SK-N-SH (cell line): ENCODE measurements around the gene ADRA2A. TPM values are rescaled to one million over a fixed set of nuclear protein-coding genes. Genes with fewer than 3 reads are reported as not detected.

ENCODE experiments used
- CTCF ChIA-PET: fragments of 300-600, 350-600 bp; formaldehyde crosslinking; extraction: SDS; loops from one replicate; lab custom pipeline; 2021; lab: Yijun Ruan, JAX
- POLR2A ChIA-PET: fragments of 350-600 bp; sonication (Branson Sonifier 250); formaldehyde crosslinking; extraction: SDS; loops from one replicate; lab custom pipeline; 2020; ENCODE audit warnings: antibody characterized with exemption, inconsistent platforms; lab: Yijun Ruan, JAX
- DNase-seq: peaks from one replicate; pipeline ENCODE4 v3.0.0; 2012
- H2AFZ ChIP-seq: fragments of 200-600 bp; sonication (generic); 2 replicates; pipeline ENCODE4 v1.8.1; 2016; ENCODE audit warnings: antibody characterized with exemption, mild to moderate bottlenecking, low read depth
- H3F3A ChIP-seq: fragments of 200-600 bp; sonication (generic); replicated peaks from 2 replicates; pipeline ENCODE3; 2016; ENCODE audit warnings: antibody characterized with exemption, mild to moderate bottlenecking; ENCODE audit not compliant: insufficient read depth
- H3K27ac ChIP-seq, 2 experiments: fragments of 200-500 bp in 1 of 2; fragments of 200-600 bp in 1 of 2; sonication (Bioruptor generic) in 1 of 2; sonication (generic), shearing (Covaris generic) in 1 of 2; 2 replicates each; pipeline versions ENCODE4 v1.5.1 to v1.6.1; 2014 to 2016; ENCODE audit warnings: low read depth in 2 of 2, inconsistent platforms in 1 of 2, low read length in 1 of 2, mild to moderate bottlenecking in 1 of 2, mixed read lengths in 1 of 2
- H3K27me3 ChIP-seq: fragments of 200-600 bp; sonication (generic), shearing (Covaris generic); 2 replicates; pipeline ENCODE4 v1.6.1; 2016; ENCODE audit warnings: mixed run types; ENCODE audit not compliant: insufficient read depth
- H3K36me3 ChIP-seq, 2 experiments: fragments of 200-500 bp in 1 of 2; fragments of 200-600 bp in 1 of 2; sonication (Bioruptor generic) in 1 of 2; sonication (generic) in 1 of 2; replicated peaks in 1 of 2; 2 replicates each; pipeline versions ENCODE3 to v1.5.1; 2014 to 2016; ENCODE audit warnings: low read length in 1 of 2, mild to moderate bottlenecking in 1 of 2; ENCODE audit not compliant: insufficient read depth in 2 of 2, control insufficient read depth in 1 of 2
- H3K4me1 ChIP-seq, 2 experiments: fragments of 200-500 bp in 1 of 2; fragments of 200-600 bp in 1 of 2; sonication (Bioruptor generic) in 1 of 2; sonication (generic), shearing (Covaris generic) in 1 of 2; 2 replicates each; pipeline versions ENCODE4 v1.5.1 to v1.6.1; 2014 to 2016; ENCODE audit warnings: low read depth in 1 of 2, low read length in 1 of 2, mixed run types in 1 of 2; ENCODE audit not compliant: insufficient read depth in 2 of 2, control insufficient read depth in 1 of 2
- H3K4me2 ChIP-seq: fragments of 200-600 bp; sonication (generic), shearing (Covaris generic); 2 replicates; pipeline ENCODE4 v1.6.1; 2017; ENCODE audit warnings: mixed run types
- H3K4me3 ChIP-seq, 2 experiments: fragments of 200-500 bp in 1 of 2; fragments of 200-600 bp in 1 of 2; sonication (Bioruptor generic) in 1 of 2; sonication (generic), shearing (Covaris generic) in 1 of 2; 2 replicates each; pipeline versions ENCODE4 v1.5.1 to v1.8.1; 2014 to 2016; ENCODE audit warnings: low read depth in 2 of 2, inconsistent platforms in 1 of 2, low read length in 1 of 2, mild to moderate bottlenecking in 1 of 2, mixed read lengths in 1 of 2, moderate library complexity in 1 of 2
- H3K79me2 ChIP-seq: fragments of 200-600 bp; sonication (generic); 2 replicates; pipeline ENCODE4 v1.8.1; 2017; ENCODE audit warnings: mild to moderate bottlenecking; ENCODE audit not compliant: insufficient read depth
- H3K9ac ChIP-seq: fragments of 200-600 bp; sonication (generic); 2 replicates; pipeline ENCODE4 v1.6.1; 2017; ENCODE audit warnings: mixed run types
- H3K9me2 ChIP-seq: fragments of 200-600 bp; sonication (generic); 2 replicates; pipeline ENCODE4 v1.6.1; 2017; ENCODE audit warnings: mixed run types
- H3K9me3 ChIP-seq: fragments of 200-600 bp; sonication (generic); 2 replicates; pipeline ENCODE4 v1.6.1; 2017; ENCODE audit warnings: mixed run types, mild to moderate bottlenecking, moderate library complexity
- H4K20me1 ChIP-seq: fragments of 200-600 bp; sonication (generic); 2 replicates; pipeline ENCODE4 v1.6.1; 2017; ENCODE audit warnings: mild to moderate bottlenecking, mixed run types; ENCODE audit not compliant: insufficient read depth
- CHD2 ChIP-seq: fragments of 150-350 bp; IDR thresholded peaks from 2 replicates; pipeline ENCODE4 v1.6.1; 2018; ENCODE audit warnings: low read length; ENCODE audit not compliant: partially characterized antibody
- EP300 ChIP-seq, 2 experiments: IDR thresholded peaks; 2 replicates each; pipeline versions ENCODE4 v1.4.0 to v1.6.1; 2012; ENCODE audit warnings: borderline replicate concordance in 1 of 2, low read depth in 1 of 2, low read length in 1 of 2
- FOXM1 ChIP-seq: IDR thresholded peaks from 2 replicates; pipeline ENCODE4 v1.4.0; 2012; ENCODE audit warnings: low read depth, mild to moderate bottlenecking
- GABPA ChIP-seq: IDR thresholded peaks from 2 replicates; pipeline ENCODE4 v1.4.0; 2012; ENCODE audit warnings: low read depth, mild to moderate bottlenecking
- GATA2 ChIP-seq: sonication (generic); formaldehyde crosslinking; IDR thresholded peaks from 2 replicates; pipeline ENCODE4 v1.5.0; 2020; ENCODE audit warnings: mild to moderate bottlenecking, missing genetic modification reagents
- JUND ChIP-seq: IDR thresholded peaks from 2 replicates; pipeline ENCODE4 v1.4.0; 2012
- MEF2A ChIP-seq: IDR thresholded peaks from 2 replicates; pipeline ENCODE4 v1.4.0; 2012; ENCODE audit warnings: low read depth, borderline replicate concordance
- MXI1 ChIP-seq: IDR thresholded peaks from 2 replicates; pipeline ENCODE4 v1.6.1; 2012; ENCODE audit warnings: mild to moderate bottlenecking, low read depth, low read length, improper control_type of control experiment
- RAD21 ChIP-seq: IDR thresholded peaks from 2 replicates; pipeline ENCODE4 v1.6.1; 2012; ENCODE audit warnings: mild to moderate bottlenecking, low read length
- SMC3 ChIP-seq: IDR thresholded peaks from 2 replicates; pipeline ENCODE4 v1.6.1; 2012; ENCODE audit warnings: low read depth, low read length, improper control_type of control experiment
- TAF1 ChIP-seq: IDR thresholded peaks from 2 replicates; pipeline ENCODE4 v1.6.1; 2012; ENCODE audit warnings: low read depth, mild to moderate bottlenecking, low read length, moderate library complexity, borderline replicate concordance
- TCF12 ChIP-seq: IDR thresholded peaks from 2 replicates; pipeline ENCODE4 v1.4.0; 2012
- YY1 ChIP-seq: IDR thresholded peaks from 2 replicates; pipeline ENCODE4 v1.4.0; 2012; ENCODE audit warnings: low read depth, mild to moderate bottlenecking
- WGBS: methylation state at CpG from one replicate; pipeline ENCODE4 v1.1.6; 2017; ENCODE audit warnings: low lambda C conversion rate; 5-methylcytosine and 5-hydroxymethylcytosine counted together
- polyA plus RNA-seq, 3 experiments: library from polyadenylated mRNA; depleted of rRNA; stranded (reverse); fragments of >200 nt; gene quantifications; 2 replicates each; pipeline ENCODE4 v1.2.3, GENCODE V29; 2012
- TF ChIP-seq, protein P1 (sequence below): IDR thresholded peaks from 2 replicates; pipeline ENCODE4; 2012
- TF ChIP-seq, protein P2 (sequence below): fragments of 150-350 bp; IDR thresholded peaks from 2 replicates; pipeline ENCODE4 v1.6.1; 2017; ENCODE audit warnings: antibody characterized with exemption, low read length, low read depth, borderline replicate concordance
- TF ChIP-seq, protein P3 (sequence below): IDR thresholded peaks from 2 replicates; pipeline ENCODE4 v1.4.0; 2012; ENCODE audit warnings: low read depth, borderline replicate concordance
- TF ChIP-seq, protein P4 (sequence below): IDR thresholded peaks from 2 replicates; pipeline ENCODE4 v1.6.1; 2012; ENCODE audit warnings: mild to moderate bottlenecking, low read depth, low read length, moderate library complexity

ADRA2A gene
- polyA plus RNA-seq, 1 of the 3 experiments (the other 2 are of a cell fraction), result 0.02 TPM

DNA sequence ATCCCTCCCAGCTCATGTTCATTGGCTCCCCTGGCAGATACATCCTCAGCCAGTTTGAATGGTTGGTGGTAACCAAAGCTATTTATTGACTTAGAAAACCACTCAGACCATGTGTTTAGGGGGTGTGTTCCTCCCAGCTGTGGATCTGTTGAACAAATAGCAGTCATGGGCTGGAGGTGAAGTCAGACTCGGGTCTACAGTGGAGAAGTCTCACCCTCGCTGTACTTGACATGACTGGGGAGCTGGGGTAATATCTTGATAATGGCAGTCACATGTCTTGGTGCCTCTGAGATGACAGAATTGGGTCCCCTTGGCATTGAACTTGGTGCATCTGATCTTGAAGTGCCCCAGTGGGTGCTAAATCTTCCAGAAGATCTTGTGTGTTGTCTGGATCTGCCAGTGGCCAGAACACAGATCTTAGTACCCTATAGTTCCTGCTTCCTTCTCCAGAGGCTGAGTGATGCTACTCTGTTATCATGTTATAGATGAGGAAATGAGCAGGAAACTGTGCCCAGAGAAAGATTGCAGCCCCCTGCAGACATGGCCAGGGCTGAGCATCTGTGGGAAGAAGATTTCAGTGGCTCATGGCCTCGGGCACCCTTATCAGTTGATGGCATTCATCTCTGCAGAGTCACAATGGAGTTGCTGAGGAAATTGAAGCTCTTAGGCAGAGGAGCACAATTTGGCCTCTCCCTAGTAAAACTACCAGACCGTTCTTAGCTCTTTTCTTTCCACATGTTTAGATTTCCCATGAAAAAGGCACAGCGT is 50.4 kb downstream of the ADRA2A start:
- no peaks in the 10 kb centered on the region for H3K36me3 ChIP-seq
- 5% methylated on average over 5 of the region's 5 CpGs for WGBS
- no peaks in the 10 kb centered on the region for H3K27me3 ChIP-seq
- CTCF ChIA-PET, result interaction anchor here (1.0 to 1.5 kb wide), 3 partner anchors 11 to 50 kb away, joined by 3 to 5 read pairs (median 3); partner anchors contain the start of gene ADRA2A
- H3K4me3 ChIP-seq, result no peak overlapping the region
- H3K79me2 ChIP-seq, result no peaks in the 10 kb centered on the region
- H3K4me1 ChIP-seq, result peaks cover 0 to 12% of the 10 kb centered on the region in 2 experiments; a peak in 1 of 4 replicates
- H4K20me1 ChIP-seq, result no peaks in the 10 kb centered on the region
- peak; percentile 46 for DNase-seq
- H3K4me2 ChIP-seq, result no peak overlapping the region
- TF ChIP-seq FOXM1 (no peak), MXI1 (no peak), GABPA (no peak), MEF2A (no peak), SMC3 (no peak), EP300 (IDR thresholded peaks at IDR 0.05; ENCODE audit: borderline replicate concordance in 1 of 2, low read depth in 1 of 2, low read length in 1 of 2) (peak in 1 of 2 experiments; percentile 36; a peak in 1 of 4 replicates), TAF1 (no peak), JUND (no peak), TCF12 (no peak), GATA2 (peak; percentile 47; the same call in 1 of the 2 replicates), YY1 (no peak)
- TF ChIP-seq, protein P1, sequence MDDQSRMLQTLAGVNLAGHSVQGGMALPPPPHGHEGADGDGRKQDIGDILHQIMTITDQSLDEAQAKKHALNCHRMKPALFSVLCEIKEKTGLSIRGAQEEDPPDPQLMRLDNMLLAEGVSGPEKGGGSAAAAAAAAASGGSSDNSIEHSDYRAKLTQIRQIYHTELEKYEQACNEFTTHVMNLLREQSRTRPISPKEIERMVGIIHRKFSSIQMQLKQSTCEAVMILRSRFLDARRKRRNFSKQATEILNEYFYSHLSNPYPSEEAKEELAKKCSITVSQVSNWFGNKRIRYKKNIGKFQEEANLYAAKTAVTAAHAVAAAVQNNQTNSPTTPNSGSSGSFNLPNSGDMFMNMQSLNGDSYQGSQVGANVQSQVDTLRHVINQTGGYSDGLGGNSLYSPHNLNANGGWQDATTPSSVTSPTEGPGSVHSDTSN, result no peak
- TF ChIP-seq, protein P2, sequence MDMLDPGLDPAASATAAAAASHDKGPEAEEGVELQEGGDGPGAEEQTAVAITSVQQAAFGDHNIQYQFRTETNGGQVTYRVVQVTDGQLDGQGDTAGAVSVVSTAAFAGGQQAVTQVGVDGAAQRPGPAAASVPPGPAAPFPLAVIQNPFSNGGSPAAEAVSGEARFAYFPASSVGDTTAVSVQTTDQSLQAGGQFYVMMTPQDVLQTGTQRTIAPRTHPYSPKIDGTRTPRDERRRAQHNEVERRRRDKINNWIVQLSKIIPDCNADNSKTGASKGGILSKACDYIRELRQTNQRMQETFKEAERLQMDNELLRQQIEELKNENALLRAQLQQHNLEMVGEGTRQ, result no peak
- TF ChIP-seq, all 33 proteins: peak for 2
- Histone ChIP-seq H3K9me3 (no peaks in the 10 kb centered on the region), H3F3A (no peaks in the 10 kb centered on the region), H3K27ac (no peak overlapping the region; a peak in 1 of 4 replicates), H3K9ac (no peak overlapping the region), H3K9me2 (no peaks in the 10 kb centered on the region), H2AFZ (no peak overlapping the region)
- POLR2A ChIA-PET, result interaction anchor here (0.7 kb wide), 1 partner anchor 13 kb away, joined by 3 read pairs; no protein-coding TSS in a partner anchor

DNA sequence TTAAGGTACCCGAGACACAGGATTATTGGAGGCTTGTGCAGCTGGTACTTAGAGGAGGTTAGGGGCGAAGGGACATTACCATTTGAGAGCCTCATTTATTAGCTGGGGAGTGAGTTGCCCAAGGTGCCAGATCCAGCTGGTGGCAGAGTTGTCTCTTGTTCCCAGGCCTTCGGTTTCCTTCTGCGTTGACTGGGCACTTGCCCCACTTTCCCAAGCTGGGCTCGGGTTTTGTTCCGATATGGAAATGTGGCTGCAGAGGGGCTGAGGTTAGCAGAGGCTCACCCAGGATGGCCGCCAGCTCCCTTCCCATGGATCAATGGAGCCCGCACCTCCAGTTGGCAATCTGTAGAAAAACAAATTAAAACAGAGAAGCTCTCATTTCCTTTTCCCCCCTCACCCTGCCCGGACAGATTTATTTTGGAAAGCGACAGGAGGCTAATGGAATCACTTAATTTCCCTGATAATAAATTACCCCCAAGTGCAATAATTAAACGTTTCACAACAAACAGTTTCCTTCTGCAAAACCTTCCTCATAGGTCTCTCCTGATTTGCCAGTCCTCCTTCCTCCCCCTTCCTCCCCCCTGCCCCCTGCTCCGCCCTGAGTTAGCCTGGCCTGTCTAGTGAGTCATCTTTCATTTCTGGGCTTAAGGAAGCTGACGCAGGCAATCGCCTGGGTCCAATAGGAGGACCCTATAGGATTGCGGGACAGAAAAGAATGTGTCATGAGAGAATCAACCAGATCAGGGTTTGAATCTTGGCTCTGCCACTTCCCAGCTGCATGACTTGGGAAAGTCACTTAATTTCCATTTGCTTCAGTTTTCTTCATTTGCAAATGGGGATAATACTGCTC is 51.7 kb downstream of the ADRA2A start:
- H3K36me3 ChIP-seq, result no peaks in the 10 kb centered on the region
- no peaks in the 10 kb centered on the region for H3K27me3 ChIP-seq
- H3K9me2 ChIP-seq, result no peaks in the 10 kb centered on the region
- no peak overlapping the region for H3K4me3 ChIP-seq
- no peak for DNase-seq
- 46% methylated on average over 14 of the region's 15 CpGs for WGBS
- CTCF ChIA-PET, result interaction anchor here (0.7 to 1.2 kb wide), 5 partner anchors 25 to 470 kb away, joined by 3 read pairs; partner anchors contain the start of gene ADRA2A
- H3K4me1 ChIP-seq, result peaks cover 0 to 12% of the 10 kb centered on the region in 2 experiments; a peak in 1 of 4 replicates
- no peak overlapping the region for H3K27ac ChIP-seq
- no peak overlapping the region for H2AFZ ChIP-seq
- no peak overlapping the region for H3K9ac ChIP-seq
- no peak for TF ChIP-seq CHD2
- no peak for TF ChIP-seq GABPA
- TF ChIP-seq RAD21, result no peak
- TF ChIP-seq, protein P3, sequence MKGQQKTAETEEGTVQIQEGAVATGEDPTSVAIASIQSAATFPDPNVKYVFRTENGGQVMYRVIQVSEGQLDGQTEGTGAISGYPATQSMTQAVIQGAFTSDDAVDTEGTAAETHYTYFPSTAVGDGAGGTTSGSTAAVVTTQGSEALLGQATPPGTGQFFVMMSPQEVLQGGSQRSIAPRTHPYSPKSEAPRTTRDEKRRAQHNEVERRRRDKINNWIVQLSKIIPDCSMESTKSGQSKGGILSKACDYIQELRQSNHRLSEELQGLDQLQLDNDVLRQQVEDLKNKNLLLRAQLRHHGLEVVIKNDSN, result no peak
- TF ChIP-seq, protein P4, sequence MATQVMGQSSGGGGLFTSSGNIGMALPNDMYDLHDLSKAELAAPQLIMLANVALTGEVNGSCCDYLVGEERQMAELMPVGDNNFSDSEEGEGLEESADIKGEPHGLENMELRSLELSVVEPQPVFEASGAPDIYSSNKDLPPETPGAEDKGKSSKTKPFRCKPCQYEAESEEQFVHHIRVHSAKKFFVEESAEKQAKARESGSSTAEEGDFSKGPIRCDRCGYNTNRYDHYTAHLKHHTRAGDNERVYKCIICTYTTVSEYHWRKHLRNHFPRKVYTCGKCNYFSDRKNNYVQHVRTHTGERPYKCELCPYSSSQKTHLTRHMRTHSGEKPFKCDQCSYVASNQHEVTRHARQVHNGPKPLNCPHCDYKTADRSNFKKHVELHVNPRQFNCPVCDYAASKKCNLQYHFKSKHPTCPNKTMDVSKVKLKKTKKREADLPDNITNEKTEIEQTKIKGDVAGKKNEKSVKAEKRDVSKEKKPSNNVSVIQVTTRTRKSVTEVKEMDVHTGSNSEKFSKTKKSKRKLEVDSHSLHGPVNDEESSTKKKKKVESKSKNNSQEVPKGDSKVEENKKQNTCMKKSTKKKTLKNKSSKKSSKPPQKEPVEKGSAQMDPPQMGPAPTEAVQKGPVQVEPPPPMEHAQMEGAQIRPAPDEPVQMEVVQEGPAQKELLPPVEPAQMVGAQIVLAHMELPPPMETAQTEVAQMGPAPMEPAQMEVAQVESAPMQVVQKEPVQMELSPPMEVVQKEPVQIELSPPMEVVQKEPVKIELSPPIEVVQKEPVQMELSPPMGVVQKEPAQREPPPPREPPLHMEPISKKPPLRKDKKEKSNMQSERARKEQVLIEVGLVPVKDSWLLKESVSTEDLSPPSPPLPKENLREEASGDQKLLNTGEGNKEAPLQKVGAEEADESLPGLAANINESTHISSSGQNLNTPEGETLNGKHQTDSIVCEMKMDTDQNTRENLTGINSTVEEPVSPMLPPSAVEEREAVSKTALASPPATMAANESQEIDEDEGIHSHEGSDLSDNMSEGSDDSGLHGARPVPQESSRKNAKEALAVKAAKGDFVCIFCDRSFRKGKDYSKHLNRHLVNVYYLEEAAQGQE, result no peak
- POLR2A ChIA-PET, result no interaction called here
- H3F3A ChIP-seq, result no peaks in the 10 kb centered on the region
- H3K9me3 ChIP-seq, result no peaks in the 10 kb centered on the region
- no peak overlapping the region for H3K4me2 ChIP-seq
- H3K79me2 ChIP-seq, result no peaks in the 10 kb centered on the region
- no peaks in the 10 kb centered on the region for H4K20me1 ChIP-seq
